ENCODE results near the gene HKDC1. TPM values are rescaled to one million over a fixed set of nuclear protein-coding genes. Genes with fewer than 3 reads are reported as not detected.
"Not testable (repeated sequence)": the region's sequence is repeated elsewhere in the genome, so short reads cannot be mapped to it uniquely, and the experiment has no call there.

HKDC1 gene
- total RNA-seq, 1 experiment from 2014 or later, result 0.69 TPM

DNA sequence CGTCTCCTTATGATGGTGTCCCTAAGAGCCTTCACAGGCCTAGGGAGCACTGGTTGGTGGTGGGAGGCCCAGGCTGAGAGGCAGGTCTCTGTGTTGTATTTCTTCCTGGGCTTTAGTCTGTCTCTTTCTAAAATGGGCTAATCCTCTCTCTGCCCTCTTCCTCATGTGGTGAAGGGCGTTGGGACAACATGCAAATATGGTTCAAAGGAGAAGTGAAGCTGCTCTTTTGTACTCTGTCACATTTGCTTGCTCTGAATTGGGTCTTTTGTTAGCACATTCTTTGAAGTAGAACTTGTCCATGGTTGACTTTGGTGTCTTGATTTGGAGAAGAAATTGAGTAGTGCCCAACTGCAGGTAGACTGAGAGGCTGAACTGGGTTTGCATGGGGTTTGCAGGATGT is 59.0 kb downstream of the HKDC1 start:
- DNase-seq (ENCODE audit: low read depth), result no peak

DNA sequence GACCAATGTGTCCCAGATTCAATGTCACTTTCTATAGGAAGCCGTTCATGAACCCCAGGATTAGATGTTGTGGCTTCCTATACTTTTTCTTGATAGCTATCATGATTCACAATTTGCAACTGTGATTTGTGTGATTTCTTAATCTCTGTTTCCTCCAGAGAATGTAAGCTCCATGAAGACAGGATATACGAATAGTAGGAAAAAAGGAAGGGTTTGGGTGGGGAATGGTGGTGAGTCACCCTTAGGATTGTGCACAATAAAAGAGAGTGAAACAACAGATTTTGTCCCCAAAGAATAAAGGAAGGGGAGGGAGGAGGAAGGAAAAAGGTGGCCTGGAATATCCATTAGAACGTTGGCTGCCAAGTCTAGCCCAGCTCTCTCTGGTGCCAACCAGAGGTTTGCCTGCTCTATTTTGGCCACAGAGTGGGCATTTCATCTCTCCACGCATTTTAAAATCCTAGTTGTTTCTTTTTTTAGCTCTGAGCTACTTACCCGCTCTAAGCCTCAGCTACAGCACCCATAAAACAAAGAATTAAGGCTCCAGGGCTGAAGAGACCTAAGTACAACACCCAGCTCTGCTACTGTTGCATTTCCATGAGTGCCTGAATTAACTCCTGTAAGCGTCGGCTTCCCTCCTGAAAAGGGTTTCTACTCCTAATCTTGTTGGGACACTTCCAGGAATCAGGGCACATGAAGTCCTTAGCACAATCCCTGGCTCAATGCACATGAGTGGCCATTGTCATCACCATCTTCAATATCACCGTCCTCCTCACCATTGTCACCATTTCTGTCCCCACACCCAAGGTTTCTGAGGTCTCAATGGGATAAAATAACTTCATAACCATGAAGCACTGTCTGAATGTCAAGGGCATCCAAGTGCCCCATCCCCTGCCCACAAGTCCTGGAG is 61.6 kb downstream of the HKDC1 start:
- no peak for DNase-seq (ENCODE audit: low read depth)

DNA sequence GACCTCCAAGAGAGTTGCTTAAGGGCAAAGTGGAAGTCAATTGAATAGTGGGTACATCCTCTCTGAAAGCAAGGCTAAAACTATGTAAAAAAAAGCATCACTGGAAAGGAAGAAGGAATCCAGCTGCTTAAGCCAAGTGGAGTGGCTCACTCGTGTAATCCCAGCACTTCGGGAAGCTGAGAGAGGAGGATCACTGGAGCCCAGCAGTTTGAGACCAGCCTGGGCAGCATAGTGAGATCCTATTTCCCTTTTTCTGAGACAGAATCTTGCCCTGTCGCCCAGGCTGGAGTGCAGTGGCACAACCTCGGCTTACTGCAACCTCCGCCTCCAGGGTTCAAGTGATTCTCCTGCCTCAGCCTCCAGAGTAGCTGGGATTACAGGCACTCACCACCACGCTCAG is 64.3 kb downstream of the HKDC1 start:
- DNase-seq (ENCODE audit: low read depth), result not testable (repeated sequence)

DNA sequence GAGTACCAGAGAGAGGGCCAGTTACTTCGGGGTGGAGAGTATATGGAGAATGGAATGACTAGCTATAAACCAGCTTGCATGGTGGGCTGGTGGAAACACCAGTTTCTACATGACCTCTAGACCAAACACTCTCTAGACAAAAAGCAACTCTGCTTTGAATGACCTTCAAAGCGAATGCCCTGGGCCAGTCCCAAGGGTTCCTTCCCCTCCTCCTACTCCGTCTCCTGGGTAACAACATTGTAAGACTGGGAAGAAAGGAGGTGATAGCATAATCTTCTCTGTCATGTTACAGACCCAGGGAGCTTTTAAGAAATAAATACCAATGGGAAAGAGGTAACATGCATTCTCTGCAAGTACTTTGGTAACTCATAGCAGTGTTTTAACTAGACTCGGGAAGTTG is 65.6 kb downstream of the HKDC1 start:
- no peak for DNase-seq (ENCODE audit: low read depth)

DNA sequence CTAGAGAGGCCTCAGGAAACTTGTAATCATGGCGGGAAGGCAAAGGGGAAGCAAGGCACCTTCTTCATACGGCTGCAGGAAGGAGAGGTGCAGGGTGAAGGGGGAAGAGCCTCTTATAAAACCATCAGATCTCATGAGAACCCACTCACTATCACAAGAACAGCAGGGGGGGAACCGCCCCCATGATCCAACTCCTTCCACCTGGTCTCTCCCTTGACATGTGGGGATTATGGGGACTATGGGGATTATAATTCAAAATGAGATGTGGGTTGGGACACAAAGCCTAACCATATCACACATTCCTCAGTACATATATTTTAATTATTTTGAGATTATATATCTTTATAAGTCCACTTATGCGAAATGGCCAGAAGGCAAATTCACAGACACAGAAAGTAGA is 67.0 kb downstream of the HKDC1 start:
- DNase-seq (ENCODE audit: low read depth), result no peak

DNA sequence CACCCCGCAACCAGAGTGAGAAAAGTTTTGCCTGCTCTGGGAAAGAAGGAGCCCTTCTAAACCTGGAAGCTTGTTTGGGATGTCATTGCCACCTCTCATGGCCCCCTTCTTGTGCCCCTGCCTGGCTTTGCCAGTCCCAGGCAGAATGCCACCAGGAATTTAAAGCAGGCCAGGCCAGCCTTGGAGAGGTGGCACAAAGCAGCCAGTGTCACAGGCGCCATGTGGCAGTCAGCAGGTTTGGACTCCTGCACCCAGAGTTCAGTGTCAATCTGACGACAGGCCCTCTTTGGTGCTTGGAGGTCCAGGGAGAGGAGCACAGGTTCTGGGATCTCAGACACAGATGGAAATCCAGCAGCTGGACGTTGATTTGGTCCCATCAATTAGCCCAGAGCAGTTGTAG is 70.9 kb downstream of the HKDC1 start:
- no peak for DNase-seq (ENCODE audit: low read depth)

DNA sequence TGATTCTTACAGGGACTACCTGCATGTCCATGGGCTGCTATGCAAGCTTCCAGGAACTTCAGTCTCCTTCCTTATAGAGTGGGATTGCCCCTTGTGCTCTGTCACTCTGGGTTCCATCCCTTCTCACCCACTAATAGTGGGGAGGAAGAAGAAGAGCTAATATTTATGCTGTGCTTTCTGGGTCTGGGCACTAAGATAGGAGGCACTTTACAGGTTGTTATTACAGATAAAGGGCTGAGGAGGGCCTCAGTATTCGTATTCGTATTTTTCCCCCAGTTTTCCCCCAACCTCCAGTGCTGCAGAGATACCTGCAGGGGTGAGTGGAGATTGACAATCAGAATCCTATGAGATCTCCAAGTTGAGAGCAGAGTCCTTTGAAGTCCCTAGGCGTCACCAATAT is 72.3 kb downstream of the HKDC1 start:
- DNase-seq (ENCODE audit: low read depth), result no peak

DNA sequence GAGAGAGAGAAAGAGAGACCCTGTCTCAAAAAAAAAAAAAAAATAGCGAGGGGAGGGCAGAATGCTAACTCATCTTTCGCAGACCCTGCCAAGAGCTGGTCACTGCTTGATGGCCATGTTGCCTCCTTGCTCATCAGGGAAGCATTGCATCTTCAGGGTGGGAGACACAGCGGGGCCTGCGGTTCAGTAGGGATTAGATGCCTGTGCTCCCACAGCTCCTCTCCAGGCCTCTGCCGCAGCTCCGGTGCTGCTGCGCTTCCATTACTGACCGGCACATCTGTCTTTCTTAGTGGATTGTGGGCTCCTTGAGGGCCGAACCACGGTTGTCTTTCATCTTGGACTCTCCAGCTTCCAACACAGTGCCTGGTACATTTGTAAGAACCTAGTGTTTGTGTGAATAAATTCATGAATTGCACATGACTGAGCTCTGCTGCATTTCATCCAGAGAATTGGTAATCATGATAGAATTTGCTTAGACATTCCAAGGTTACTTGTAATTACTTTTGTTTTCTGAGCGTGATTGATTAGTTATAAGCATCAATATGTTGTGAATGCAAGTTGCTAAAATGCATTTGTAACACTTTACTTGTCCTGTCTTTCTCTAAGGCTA is 75.0 kb downstream of the HKDC1 start:
- no peak for DNase-seq (ENCODE audit: low read depth)

DNA sequence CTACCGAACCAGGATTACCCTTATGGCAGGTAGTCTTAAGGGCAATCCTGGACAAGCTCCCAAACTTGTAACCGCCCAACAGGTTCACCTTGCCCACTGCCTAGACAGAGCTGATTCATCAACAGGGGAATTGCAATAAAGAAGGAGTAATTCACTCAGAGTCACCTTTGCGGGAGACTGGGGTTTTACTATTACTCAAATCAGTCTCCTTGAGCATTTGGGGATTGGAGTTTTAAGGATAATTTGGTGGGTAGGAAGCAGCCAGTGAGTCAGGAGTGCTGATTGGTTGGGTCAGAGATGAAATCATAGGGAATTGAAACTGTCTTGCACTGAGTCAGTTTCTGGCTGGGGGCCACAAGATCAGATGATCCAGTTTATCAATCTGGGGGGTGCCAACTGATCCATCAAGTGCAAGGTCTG is 83.5 kb downstream of the HKDC1 start:
- peak; percentile 43 for DNase-seq (ENCODE audit: low read depth)

DNA sequence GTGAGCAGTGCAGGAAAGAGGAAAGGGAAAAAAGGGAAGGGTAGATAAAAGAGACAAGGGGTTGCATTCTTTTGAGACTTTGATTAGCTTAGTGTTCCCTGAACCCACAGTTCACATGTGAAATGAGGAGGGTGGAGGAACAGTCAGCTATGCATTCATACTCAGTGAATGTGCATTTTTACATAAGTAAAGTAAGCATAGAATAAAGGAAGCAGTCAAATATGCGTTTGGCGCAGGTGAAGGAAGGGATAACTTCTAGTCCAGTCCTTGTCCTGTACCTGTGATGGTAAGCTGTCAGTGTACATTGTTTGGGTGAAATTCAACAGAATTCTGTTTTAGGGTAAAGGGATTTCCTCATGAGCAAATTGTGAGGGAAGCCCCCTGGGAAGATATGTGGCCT is 86.3 kb downstream of the HKDC1 start:
- no peak for DNase-seq (ENCODE audit: low read depth)

DNA sequence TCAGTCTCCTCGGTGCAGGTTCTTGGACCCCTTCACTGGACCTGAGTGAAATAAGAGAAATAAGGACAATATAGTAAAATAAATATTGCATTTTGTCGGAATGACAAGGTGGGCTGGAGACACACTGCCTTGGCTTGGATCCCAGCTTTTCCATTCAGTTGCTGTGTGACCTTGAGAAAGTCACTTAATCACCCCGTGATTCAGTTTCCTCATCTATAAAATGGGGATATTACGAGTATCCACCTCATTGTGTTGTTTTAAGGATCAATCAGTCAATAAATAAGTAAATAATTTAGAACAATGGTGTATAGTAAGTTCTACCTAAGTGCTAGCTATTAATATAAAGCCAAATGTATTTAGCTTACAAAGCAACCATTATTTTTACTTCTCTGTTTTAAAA is 87.3 kb downstream of the HKDC1 start:
- no peak for DNase-seq (ENCODE audit: low read depth)

DNA sequence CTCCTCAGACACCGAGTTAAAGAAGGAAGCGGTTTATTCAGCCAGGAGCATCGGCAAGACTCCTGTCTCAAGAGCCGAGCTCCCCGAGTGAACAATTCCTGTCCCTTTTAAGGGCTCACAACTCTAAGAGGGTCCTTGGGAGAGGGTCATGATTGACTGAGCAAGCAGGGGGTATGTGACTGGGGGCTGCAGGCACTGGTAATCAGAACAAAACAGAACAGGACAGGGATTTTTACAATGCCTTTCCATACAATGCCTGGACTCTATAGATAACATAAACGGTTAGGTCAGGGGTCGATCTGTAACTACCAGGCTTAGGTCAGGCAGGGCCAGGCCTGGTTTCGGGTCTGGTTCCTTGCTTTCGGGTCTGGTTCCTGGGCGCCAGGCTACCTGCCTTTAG is 88.2 kb downstream of the HKDC1 start:
- DNase-seq (ENCODE audit: low read depth), result not testable (repeated sequence)

DNA sequence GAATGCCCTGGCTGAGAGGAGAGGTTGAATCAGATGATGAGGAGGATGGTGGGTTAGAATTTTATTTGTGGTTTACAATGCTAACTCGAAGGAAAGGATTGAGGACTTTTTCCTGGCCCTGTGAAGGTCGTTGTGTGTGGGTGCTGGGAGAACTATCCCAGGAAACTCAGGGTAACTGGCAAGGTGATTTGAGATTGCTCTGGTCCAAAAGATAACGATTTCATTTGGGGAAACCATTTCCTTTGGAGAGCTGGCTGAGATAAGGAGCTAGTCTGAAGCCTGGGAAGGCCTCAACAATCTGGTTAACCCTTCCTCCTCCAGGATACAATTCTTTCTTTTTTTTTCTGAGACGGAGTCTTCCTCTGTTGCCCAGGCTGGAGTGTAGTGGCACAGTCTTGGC is 91.2 kb downstream of the HKDC1 start:
- DNase-seq (ENCODE audit: low read depth), result no peak

DNA sequence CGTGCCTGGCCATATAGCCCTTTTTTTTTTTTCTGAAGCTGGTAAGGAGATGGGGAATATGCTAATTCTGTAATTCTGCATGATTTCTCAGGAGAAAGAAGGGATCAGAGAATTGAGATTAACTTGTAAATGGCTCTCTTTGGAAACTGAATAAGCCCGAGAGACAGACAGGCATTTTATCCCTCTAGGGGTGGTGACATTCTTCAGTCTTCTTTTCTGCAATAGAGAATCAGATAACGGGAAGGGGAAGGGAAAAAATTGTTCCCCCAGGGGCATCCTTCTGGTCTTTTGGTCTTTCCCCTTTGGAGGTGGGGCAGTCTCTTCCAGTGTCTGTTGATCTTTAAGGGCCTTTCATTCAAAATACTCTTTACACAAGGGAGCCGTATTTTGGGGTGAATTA is 92.4 kb downstream of the HKDC1 start:
- no peak for DNase-seq (ENCODE audit: low read depth)

DNA sequence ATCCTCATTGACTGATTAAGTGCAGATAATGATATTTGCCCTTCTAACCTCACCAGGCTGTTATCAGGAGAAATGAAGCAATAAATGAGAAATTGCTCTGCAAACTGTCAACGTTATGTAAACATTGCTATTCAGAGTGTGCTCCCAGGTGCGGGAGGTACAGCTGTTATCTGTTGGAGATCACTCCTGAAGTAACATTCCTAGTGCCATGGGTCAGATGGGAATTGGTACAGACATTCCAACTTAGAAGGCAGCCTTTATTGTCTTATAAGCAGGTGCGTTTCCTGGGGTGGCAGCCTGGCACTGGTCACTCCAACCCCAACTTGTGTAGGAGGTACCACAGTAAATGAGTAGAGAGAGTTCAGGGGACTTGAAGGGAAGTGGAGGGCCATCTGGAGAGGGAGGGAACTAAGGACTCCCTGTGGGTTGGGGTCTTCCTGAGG is 95.0 kb downstream of the HKDC1 start:
- DNase-seq (ENCODE audit: low read depth), result no peak

DNA sequence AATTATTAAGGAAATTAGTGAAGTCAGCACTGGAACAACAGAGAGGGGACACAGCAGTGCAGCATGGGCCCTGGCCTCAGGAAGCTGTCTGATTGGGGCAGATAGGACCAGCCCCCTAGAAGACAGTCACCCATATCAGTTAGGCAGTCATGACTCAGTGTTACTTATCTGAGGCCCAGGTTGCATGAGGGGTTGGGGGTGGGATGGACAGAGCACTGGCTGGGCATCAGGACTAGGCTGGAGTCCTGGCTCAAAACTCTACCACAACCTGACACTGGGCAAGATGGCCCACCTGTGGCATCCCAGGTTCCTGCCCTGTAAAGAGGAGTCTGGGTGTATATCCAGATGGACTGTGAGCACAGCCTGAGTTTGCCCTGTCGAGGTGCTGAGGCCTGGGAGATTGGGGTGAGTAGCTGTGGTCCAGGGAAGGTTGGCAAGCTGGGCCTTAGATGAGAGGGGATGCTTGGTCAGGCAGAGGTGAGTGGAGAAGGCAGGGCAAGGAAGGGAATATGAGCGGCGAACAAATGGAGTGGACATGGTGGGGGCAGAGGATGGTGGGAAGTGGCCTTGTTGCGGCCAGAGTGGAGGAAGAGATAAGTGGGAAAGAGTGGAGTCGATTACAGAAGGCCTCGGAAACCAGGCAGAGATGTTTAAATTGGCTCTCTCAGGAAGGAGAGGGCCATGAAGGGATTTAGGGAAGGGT is 95.6 kb downstream of the HKDC1 start:
- no peak for DNase-seq (ENCODE audit: low read depth)

DNA sequence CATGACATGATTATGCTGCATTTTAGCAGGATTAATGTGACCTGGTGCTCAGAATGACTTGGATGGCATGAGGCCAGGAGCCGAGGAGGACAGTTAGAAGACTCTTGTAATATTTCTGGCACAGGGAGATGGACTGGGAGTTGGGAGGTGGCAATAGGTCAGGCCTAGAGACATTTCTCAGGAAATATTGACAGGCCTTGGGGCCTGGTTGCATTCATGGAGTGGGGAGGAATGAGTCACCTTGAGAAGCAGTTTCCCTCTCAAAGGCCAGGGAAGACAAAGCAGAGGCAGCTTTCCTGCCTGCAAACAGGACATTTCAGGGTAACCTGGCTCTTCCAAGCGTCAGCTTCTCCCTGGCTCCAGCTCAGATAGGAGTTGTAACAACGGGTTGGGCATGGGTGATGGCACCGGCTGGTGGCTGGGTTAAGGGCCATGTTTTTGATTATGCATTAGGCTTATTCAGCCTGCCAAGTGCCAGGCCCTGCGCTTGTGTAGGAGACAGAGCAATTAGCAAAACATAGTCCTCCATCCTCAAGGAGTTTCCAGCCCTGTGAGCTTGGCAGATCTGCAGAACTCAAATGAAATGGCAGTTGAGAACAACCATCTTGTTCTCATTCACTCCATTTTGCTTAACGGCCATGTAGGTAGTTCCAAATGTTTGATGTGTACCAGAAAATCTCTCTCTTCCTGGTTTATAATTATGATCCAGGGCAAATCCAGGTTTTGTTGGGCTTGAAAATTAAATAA is 96.4 kb downstream of the HKDC1 start:
- DNase-seq (ENCODE audit: low read depth), result peak; percentile 33

Other genes starting within 250 kb of the HKDC1 start
- 27.3 and 32.1 TPM in 2 replicates for gene KIFBP, start 231.5 kb upstream of the HKDC1 start, total RNA-seq (2014; rRNA removed; shearing (Covaris generic))
- gene SRGN, start 132.2 kb upstream of the HKDC1 start, total RNA-seq (2014; rRNA removed; shearing (Covaris generic)), result 8.3 and 11.5 TPM in 2 replicates
- 21.7 and 32.5 TPM in 2 replicates for gene VPS26A, start 96.2 kb upstream of the HKDC1 start, total RNA-seq (2014; rRNA removed; shearing (Covaris generic))
- 23.0 and 24.9 TPM in 2 replicates for gene SUPV3L1, start 40.1 kb upstream of the HKDC1 start, total RNA-seq (2014; rRNA removed; shearing (Covaris generic))
- gene HK1, start 58.2 kb downstream of the HKDC1 start, total RNA-seq (2014; rRNA removed; shearing (Covaris generic)), result 20.8 and 28.9 TPM in 2 replicates
- gene TACR2, start 196.6 kb downstream of the HKDC1 start, total RNA-seq (2014; rRNA removed; shearing (Covaris generic)), result not detected in 2 replicates
- 1.6 and 4.6 TPM in 2 replicates for gene TSPAN15, start 231.1 kb downstream of the HKDC1 start, total RNA-seq (2014; rRNA removed; shearing (Covaris generic))

Data from Daoy (cell line).